GM18511 (cell line): ENCODE data around the gene FGGY.
"Not testable (repeated sequence)": the region's sequence is repeated elsewhere in the genome, so short reads cannot be mapped to it uniquely, and the experiment has no call there.

ENCODE experiments used
- ATAC-seq: cut with Tn5 transposase; IDR thresholded peaks from one replicate; pipeline ENCODE4 v1.9.1; 2021; ENCODE audit warnings: mild to moderate bottlenecking, moderate library complexity; ENCODE audit not compliant: unreplicated experiment

Gene FGGY

DNA sequence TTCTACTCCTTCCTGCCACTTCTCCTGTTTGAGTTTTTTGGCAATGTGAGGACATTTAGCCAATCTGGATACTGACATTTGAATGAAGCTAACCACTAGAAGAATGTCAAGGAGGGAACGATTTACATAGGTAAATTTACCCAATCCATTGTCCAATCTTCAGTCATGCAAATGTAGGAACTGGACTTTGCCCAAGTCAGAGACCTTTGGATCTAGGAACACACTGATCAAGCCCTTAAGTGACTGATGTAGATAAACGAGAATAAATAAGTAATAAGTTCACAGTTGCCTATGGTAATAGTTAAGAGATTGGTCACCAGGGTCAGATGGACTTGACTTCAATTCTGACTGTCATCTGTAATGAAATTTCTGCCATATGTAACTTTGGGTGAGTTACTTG, 177.6 kb downstream of the FGGY start:
- ATAC-seq, result no peak

DNA sequence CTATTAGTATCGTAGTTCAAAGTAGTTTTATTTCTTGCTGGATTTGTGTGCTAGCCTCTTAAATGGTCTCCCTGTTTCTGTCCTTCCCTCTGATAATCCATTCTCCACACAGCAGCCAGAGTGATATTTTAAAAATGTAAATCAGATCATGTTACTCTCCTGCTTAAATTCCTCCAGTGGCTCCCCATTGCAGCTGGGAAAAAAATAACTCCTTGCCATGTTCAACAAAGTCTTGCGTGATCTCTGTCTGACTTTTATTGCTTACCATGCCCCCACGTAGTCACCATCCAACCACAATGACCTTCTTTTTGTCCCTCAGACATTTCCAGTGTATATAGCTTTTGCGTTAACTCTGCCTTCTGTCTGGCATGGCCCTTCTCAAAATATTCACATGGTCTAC, 178.8 kb downstream of the FGGY start:
- no peak for ATAC-seq

DNA sequence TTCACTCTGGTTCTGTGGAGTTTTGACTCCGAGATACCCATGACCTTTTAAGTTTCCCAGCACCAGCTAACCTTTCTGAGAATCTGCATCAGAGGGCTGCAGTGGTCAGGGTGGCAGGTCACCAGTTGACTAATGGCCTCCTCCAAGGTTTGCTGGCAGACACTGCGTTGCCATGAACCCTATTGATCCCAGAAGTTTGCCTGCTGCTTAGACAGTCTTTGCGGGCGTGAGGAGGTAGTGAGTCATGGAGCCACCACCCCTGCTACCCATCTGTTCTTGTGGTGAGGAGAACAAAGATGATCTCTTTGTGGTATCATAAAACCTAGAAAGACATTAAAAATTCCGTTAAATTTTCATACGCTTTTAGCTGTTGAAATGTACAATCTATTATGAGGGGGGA, 180.4 kb downstream of the FGGY start:
- ATAC-seq, result no peak

DNA sequence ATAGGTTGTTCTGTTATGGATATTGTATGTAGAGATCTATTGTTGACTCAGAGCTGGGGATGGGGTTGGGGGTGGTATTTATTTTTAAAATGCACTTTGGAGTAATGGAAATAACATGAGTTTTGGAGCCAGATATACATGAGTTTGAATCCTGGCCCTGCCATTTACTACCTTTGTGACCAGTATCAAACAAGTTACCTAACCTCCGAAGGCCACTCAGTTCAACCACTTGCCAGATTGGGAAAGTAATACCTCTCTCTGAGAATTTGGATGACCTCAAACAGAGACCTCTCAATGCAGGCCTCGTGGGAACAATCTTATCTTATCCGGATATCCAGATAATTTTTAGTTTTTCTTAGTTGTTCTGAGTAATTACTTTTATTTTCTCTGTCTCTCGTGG, 181.0 kb downstream of the FGGY start:
- no peak for ATAC-seq

DNA sequence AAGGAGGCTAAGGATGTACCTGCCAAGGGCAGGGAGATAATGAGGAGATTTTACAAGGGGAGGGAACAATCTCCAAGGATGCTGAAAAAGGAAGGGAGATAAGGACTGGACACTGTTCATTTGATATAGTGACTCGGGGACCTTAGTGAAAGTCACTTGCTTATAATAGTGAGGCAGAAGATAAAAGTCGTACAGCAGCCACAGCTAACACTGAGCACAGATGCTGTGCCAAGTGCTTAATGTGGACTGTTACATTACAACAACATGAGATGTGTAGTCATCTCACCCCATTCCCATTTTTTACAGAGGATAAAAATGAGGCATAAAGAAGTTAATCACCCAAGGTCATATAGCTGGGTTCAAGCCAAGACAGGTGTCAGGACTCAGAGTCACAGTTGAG, 181.9 kb downstream of the FGGY start:
- no peak for ATAC-seq

DNA sequence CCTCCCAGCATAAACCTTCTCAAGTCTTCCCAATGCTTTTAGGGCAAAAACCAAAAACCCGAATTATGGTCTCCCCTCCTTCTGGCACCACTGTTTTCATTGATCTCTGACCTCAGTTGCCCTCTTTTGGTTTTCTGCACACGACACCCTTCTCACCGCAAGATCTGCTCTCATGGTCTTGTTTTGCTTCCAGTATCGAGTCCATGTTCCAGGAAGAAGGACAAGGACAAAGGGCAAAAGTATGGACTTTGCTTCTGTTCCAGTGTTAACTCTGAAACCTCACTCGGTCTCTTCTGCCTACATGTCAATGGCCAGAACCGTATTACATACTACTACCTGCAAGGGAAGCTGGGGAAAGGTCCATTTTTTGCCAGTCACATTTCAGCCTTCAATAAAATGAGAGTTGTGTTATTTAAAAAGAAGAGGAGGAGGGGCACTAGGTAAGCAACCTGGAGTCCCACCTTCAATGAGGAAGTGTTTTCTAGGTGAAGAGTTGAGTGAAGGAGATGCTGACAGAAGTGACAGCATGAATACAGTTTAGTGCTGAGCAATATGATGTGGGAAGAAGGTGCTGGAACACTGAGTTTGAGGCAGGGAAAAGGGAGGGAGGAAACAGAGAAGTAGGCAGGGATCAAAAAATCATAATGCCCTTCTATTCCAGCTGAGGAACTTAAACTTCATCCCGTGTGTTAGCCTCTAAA, 183.4 kb downstream of the FGGY start:
- no peak for ATAC-seq

DNA sequence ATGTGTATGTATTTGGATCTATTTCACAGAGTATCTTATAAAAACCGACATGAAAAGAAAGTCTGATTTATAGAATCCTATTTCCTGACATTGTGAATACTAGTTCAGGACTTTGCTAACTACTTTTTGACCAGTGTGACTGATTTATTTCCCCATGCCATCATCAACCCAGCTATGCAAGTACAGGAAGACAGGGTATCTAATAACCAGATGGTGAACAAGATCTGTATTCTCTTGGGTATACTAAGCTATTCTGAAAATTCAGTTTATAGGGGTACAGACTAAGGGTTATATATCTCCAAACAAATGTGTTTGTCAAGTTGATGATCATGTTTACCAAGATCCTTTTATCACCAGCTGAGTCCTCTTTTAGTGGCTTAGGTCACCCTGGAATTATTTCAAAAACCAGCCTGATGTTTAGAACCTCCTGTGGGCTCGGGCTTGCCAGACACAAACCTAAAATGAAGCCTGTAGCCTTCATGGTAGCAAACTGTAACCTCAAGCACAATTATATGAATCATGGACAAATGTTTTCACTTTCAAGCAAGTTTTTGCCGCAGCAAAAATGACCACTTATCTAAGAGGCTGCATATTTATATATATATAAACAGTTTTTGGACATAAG, 185.1 kb downstream of the FGGY start:
- no peak for ATAC-seq

DNA sequence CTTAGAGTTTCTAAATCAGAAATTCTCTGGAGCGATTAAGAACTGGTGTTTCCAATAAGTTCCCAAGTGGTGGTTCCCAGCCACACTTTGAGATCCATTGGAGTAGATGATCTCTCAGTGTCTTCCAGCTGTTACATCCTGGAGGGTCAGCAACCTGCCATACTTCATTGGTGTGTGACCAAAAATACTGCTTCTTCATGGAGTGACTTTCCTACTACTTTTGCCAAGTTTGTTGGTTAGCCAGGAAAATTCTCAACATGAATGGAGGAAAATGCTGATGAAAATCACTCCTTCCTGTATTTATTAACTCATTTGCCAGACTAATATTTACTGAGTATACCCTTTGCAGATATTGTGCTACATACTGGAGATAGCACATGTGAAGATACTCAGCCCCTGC, 186.1 kb downstream of the FGGY start:
- ATAC-seq, result no peak

DNA sequence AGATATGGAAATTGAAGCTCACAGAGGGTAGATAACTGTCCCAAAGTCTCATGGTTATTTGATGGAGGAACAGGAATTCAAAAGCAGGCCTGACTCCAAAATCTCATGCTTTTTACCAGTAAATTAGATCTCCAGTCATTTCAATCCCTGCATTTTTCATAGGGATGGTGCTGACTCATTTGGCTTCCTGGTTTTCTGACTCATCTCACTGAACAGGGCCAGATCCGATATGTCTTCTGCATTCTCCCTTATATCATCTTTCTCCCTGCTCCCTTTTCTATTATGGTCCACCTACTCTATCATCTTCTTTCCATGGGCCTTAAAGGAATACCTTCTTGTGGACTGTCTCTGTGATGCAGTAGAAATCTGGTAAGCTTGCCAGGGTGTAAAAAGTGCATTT, 187.2 kb downstream of the FGGY start:
- no peak for ATAC-seq

DNA sequence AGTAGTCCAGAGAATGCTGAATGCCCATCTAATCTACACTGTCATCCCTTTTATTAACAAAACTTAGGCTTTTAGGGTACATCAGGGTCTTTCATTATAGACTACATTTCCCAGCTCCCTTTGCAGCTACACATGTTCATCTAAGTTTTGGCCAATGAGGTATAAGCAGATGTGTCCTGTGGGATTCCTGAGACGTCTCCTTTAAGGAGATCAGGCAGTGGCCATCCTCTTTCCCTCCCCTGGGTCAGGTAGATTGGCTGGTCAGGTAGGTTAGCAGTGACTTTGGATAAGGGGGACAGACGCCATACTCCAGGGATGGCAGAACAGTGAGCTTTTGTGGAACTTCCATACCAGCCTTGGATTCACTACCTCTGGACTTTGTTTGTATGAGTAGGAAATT, 188.3 kb downstream of the FGGY start:
- no peak for ATAC-seq

DNA sequence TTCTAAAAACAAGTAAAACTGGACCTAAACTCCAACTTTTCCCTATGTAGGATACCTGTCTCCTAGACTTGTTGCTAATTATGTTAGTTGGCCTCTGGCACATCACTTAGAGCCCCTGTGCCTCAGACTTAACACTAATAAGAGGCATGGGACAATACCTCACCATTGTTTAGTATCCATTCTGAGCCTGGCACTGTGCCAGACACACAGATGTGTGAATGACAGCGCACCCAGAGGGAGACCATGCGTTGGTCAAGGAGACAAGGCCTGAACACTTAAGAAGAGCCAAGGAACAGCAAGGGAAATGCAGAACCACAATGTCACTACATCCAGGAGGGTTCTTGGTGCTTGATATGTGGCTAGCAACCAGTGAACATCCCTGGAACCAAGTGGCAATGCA, 189.1 kb downstream of the FGGY start:
- no peak for ATAC-seq

DNA sequence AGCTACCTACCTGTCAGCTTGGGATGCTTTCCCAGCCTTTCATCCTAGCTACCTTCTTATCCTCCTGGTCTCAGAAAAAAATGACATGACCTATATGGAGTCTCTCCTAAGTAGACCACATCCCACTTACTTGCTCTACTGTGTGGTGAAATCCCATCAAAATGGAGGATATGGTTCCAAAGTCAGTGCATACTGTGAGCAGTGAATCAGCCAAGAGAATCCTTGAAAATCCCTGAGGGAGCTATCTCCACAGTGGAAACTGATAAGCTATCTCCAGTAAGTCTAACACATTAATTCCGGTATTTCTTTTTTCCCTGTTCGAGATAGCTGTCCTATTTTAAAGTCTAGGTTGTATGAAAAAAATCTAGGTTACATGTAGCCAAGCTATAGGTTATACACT, 189.7 kb downstream of the FGGY start:
- no peak for ATAC-seq

DNA sequence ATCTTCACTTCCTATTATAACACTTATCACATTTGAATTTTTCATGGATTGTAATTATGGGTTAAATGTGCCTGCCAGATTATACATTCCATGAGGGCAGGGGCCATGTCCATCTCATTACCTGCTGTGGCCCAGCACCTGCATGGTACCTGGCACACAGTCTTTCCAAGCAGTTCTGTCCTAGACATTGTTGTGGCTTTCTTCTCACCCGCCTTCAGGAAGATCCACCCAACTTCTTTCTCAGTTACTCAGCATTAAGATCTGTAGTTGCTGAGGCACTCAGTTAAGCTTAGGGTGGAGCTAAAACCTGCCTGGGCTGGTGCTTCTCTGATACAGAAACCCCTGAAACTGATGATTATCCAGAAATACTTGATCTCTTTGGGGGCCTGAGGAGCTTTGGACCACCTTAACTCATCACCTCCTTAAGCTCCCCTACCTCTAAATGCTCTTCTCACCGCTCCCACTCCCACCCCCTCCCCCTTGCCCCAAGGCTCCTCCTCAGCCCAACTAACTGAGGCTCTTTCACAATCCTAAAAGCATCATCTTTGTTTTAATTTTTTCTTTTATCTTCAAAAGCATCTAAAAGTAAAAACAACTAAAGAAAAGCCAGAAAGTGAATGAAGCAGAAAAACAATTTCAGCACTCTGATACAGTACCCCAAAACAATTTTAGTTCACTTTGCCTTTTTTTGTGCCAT, 190.6 kb downstream of the FGGY start:
- no peak for ATAC-seq

DNA sequence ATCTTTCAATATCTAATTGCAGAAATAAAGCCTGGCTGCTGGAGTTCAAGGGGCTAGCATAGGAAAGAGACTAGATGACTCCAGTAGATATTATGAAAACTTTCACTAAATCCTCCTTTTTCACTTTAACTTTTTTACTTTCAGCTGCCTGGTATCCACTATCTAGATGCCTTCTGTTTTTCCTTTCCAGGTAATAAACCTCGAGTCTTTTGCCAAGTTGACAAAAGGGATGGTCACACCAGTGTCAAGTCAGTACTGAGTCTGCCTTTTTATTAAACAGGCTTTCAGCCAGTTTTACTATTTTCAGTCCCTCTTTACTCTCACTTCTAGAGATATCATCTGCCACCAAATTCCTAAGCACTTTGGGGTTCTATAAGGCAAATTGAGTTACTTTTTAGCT, 195.6 kb downstream of the FGGY start:
- ATAC-seq, result no peak

DNA sequence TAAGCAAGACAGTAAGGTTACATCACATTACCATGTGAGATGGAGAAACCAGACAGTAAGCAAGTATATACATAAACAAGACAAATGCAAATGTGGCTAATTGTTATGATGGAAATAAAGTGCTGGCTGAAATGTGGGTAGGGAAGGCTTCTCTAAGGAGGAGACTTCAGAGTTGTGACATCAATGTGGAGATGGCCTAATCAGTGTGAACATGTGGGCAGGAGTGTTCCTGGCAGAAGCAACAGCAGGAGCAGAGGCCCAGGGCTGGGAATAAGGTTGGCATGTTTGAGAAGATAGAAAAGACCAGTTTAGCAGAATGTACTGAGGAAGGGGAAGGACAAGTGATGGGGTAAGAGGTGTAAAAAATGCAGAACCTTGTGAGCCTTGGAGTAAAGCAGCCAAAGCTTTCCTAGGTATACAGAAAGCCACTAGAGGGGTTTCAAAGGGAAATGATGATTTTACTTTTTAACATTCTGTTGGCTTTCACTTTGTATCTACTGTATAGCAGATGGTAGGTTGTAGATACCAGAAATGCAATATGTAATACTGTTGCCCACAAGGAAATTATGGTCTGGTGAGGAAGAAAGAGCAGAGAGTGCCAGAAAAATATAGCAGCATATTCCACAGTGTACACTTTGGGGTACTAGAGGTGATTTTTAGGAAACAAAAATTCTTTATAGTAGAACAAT, 197.4 kb downstream of the FGGY start:
- ATAC-seq, result no peak

DNA sequence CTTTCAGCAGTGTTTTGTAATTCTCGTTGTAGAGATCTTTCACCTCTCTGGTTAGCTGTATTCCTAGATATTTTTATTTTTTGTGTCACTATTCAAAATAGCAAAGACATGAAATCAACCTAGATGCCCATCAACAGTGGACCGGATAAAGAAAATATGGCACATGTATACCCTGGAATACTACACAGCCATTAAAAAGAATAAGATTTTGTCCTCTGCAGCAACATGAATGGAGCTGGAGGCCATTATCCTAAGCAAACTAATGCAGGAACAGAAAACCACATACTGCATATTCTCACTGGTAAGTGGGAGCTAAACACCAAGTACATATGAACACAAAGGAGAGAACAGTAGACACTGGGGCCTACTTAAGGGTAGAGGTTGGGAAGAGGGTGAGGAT, 199.3 kb downstream of the FGGY start:
- not testable (repeated sequence) for ATAC-seq

DNA sequence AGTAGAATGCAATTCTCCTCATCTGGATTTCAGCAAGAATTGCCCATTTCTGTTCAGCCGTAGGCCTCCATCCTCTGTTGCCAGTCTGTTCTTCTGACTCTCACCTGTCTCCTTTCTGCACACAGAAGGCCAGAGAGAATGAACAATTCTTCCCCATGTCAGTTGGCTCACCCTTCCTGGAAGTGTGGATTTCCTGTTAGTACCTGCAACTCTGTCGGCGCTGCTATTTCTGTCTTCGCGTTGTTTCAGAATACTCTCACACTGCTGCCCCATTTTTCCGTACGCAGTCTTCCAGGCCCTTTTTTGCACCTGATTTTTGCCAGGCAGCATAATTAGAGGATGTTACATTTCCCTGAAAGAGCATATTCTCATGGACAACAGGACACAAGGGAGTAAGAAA, 200.7 kb downstream of the FGGY start:
- no peak for ATAC-seq

DNA sequence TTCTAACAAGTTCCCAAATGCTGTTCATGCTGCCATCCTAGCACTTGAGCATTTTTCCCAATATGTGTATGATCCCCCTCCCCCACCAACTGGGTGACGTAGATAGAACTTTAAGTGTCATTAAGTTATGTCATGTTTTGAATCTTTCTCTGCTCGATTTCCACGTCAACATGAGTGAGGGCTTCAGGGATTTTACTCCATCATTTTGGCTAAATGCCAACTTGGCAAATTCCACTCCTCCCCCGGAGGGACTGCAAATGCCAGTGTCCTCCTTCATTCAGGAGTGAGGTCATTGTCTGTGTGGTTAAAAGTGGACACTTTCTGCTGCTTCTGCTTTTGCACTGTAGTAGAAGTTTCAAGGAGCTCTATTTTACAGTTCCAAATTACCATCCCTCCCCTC, 201.7 kb downstream of the FGGY start:
- ATAC-seq, result no peak

DNA sequence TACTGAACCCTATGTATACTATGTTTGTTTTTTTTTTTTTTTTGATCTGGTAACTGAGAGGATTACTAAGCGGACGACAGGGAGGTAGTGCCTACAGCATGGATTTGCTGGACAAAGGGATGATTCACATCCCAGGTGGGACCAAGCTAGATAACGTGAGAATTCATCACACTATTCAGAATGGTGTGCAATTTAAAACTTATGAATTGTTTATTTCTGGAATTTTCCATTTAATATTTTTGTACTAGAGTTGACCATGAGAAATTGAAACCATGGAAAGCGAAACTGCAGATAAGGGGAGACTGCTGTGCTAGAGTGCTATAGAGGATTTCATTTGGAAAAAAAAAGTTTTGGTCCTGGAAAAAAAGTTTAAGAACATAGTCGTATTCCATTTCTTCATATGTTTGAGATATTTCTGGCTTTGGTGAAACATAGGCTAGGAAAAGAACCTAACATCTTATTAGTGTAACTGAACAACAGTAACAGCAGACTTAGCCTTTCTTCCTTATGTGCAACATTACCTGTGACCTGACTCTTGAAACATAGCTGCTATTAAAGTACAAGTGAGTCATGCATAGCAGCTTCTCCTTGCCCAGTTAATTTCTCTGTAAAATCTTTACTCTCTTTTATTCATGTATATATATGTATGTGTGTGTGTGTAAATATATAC, 202.5 kb downstream of the FGGY start:
- no peak for ATAC-seq

DNA sequence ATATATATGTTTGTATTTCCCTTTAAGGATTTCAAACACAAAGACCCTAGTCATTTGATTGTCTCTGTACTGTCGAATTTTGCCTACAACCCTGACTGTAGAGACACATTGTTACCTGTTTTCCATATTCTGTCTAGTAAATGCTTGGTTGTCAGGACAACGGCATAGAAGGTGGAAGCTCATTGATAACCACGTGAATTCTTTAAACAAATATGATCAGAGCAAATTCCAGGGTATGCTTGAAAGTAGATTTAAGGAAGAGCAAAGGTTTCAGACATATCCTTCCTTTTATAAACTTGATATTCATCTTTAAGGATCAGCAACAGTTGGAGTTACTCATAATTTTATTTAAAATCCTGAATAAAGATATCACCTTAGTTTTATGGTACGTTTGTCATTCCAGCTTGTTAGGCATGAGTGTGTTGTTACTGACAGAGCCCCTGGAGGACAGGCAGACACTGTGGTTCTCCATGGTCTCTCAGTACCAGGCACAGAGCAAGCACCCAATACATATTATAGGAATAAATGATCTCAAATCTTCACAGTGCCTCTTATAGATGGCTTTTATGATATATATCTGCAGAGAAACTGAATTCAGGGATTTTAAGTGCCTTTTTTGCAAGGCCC, 203.2 kb downstream of the FGGY start:
- ATAC-seq, result no peak
